ENCODE results near the gene HOXC12.

HOXC12 gene

GRCh38 chr12:53998110-53998899 is 43.6 kb downstream of the HOXC12 start:
- no peak for DNase-seq

- DNase-seq: no peak
These were observed 44.2 kb downstream of the HOXC12 start for GRCh38 chr12:53998900-53999236.

- DNase-seq: no peak
These were observed 44.9 kb downstream of the HOXC12 start for GRCh38 chr12:53999559-54000115.

- DNase-seq: no peak
These were observed 45.7 kb downstream of the HOXC12 start, which contains the start of gene HOXC9 for GRCh38 chr12:54000116-54001114. HOXC9 (plus strand) TSS chr12:54000161; CDS start chr12:54000189, 28 bp downstream.

- no peak for DNase-seq
These were observed 46.8 kb downstream of the HOXC12 start for GRCh38 chr12:54001283-54002187.

- no peak for DNase-seq
These were observed 47.7 kb downstream of the HOXC12 start for GRCh38 chr12:54002278-54002914.

- no peak for DNase-seq
These were observed 48.2 kb downstream of the HOXC12 start for GRCh38 chr12:54002915-54003389.

- DNase-seq: no peak
These were observed 48.9 kb downstream of the HOXC12 start for GRCh38 chr12:54003625-54004024.

GRCh38 chr12:54004063-54004840 is 49.5 kb downstream of the HOXC12 start:
- no peak for DNase-seq

- DNase-seq: no peak
These were observed 50.3 kb downstream of the HOXC12 start for GRCh38 chr12:54004841-54005530.

- no peak for DNase-seq
These were observed 50.8 kb downstream of the HOXC12 start for GRCh38 chr12:54005531-54005852.

GRCh38 chr12:54005853-54006558 is 51.3 kb downstream of the HOXC12 start:
- peak; percentile 83 for DNase-seq

GRCh38 chr12:54006559-54007220 is 52.0 kb downstream of the HOXC12 start:
- no peak for DNase-seq

- no peak for DNase-seq
These were observed 53.0 kb downstream of the HOXC12 start for GRCh38 chr12:54007538-54008259.

GRCh38 chr12:54008260-54008552 is 53.5 kb downstream of the HOXC12 start:
- DNase-seq: no peak
